HG03439 (cell line): ENCODE results near the gene ZNF831.

Source experiments
- ATAC-seq: cut with Tn5 transposase; IDR thresholded peaks from one replicate; pipeline ENCODE4 v1.9.1; 2021; ENCODE audit warnings: mild to moderate bottlenecking, moderate library complexity; ENCODE audit not compliant: unreplicated experiment

The ZNF831 gene

GRCh38 chr20:59163631-59164530 is at the start of gene ZNF831:
TSS of gene ZNF831 (plus strand) at chr20:59163821. CDS start at chr20:59191020, 27,199 bp downstream.
- ATAC-seq, result no peak

- no peak for ATAC-seq
These were observed 46.1 kb upstream of the ZNF831 start for GRCh38 chr20:59117526-59117925.

GRCh38 chr20:59118855-59119254 is 44.8 kb upstream of the ZNF831 start:
- ATAC-seq, result no peak

GRCh38 chr20:59120491-59120890 is 43.1 kb upstream of the ZNF831 start:
- ATAC-seq, result no peak

- no peak for ATAC-seq
These were observed 42.7 kb upstream of the ZNF831 start for GRCh38 chr20:59120919-59121318.

GRCh38 chr20:59121714-59122565 is 41.7 kb upstream of the ZNF831 start:
- ATAC-seq, result no peak

GRCh38 chr20:59122566-59122919 is 41.1 kb upstream of the ZNF831 start:
- no peak for ATAC-seq

- ATAC-seq, result no peak
These were observed 40.5 kb upstream of the ZNF831 start for GRCh38 chr20:59123011-59123677.

GRCh38 chr20:59123678-59124255 is 39.9 kb upstream of the ZNF831 start:
- ATAC-seq, result no peak

GRCh38 chr20:59124296-59125029 is 39.2 kb upstream of the ZNF831 start:
- ATAC-seq, result no peak

GRCh38 chr20:59125332-59125731 is 38.3 kb upstream of the ZNF831 start:
- no peak for ATAC-seq

GRCh38 chr20:59125836-59126235 is 37.8 kb upstream of the ZNF831 start:
- ATAC-seq, result no peak

- no peak for ATAC-seq
These were observed 35.8 kb upstream of the ZNF831 start for GRCh38 chr20:59127839-59128238.

GRCh38 chr20:59131551-59132285 is 31.9 kb upstream of the ZNF831 start:
- ATAC-seq, result no peak

- ATAC-seq, result no peak
These were observed 29.4 kb upstream of the ZNF831 start for GRCh38 chr20:59134182-59134581.

GRCh38 chr20:59135093-59135492 is 28.5 kb upstream of the ZNF831 start:
- ATAC-seq, result no peak

GRCh38 chr20:59136027-59136426 is 27.6 kb upstream of the ZNF831 start:
- ATAC-seq, result no peak

- no peak for ATAC-seq
These were observed 26.1 kb upstream of the ZNF831 start for GRCh38 chr20:59137532-59137931.

GRCh38 chr20:59138114-59138748 is 25.4 kb upstream of the ZNF831 start:
- no peak for ATAC-seq
